ENCODE results near the gene PLK3.
"Not testable (repeated sequence)": the region's sequence is repeated elsewhere in the genome, so short reads cannot be mapped to it uniquely, and the experiment has no call there.

Gene PLK3

GRCh38 chr1:44828003-44828651 lies 27.9 kb downstream of the PLK3 start:
- no peak for DNase-seq (ENCODE audit: low read depth)

GRCh38 chr1:44828841-44829440 lies 28.8 kb downstream of the PLK3 start:
- DNase-seq (ENCODE audit: low read depth): no peak

- no peak for DNase-seq (ENCODE audit: low read depth)
These were observed 29.6 kb downstream of the PLK3 start for GRCh38 chr1:44829506-44830384.

- no peak for DNase-seq (ENCODE audit: low read depth)
These were observed 30.7 kb downstream of the PLK3 start for GRCh38 chr1:44830900-44831304.

GRCh38 chr1:44831516-44831915 lies 31.3 kb downstream of the PLK3 start:
- no peak for DNase-seq (ENCODE audit: low read depth)

GRCh38 chr1:44832056-44832705 lies 32.0 kb downstream of the PLK3 start:
- DNase-seq (ENCODE audit: low read depth): no peak

GRCh38 chr1:44834328-44834727 lies 34.2 kb downstream of the PLK3 start:
- no peak for DNase-seq (ENCODE audit: low read depth)

GRCh38 chr1:44835738-44836675 lies 35.8 kb downstream of the PLK3 start:
- DNase-seq (ENCODE audit: low read depth): peak; percentile 87

- not testable (repeated sequence) for DNase-seq (ENCODE audit: low read depth)
These were observed 38.1 kb downstream of the PLK3 start for GRCh38 chr1:44838294-44838693.

- no peak for DNase-seq (ENCODE audit: low read depth)
These were observed 39.4 kb downstream of the PLK3 start for GRCh38 chr1:44839576-44839975.

- DNase-seq (ENCODE audit: low read depth): no peak
These were observed 42.3 kb downstream of the PLK3 start for GRCh38 chr1:44842486-44842861.

- DNase-seq (ENCODE audit: low read depth): peak; percentile 64
These were observed 42.9 kb downstream of the PLK3 start, which contains the start of gene PTCH2 for GRCh38 chr1:44842862-44843655. PTCH2 (minus strand) TSS chr1:44843253; CDS start chr1:44842932, 321 bp downstream.

GRCh38 chr1:44846985-44847384 lies 46.8 kb downstream of the PLK3 start:
- no peak for DNase-seq (ENCODE audit: low read depth)

GRCh38 chr1:44847845-44848244 lies 47.7 kb downstream of the PLK3 start:
- no peak for DNase-seq (ENCODE audit: low read depth)

- no peak for DNase-seq (ENCODE audit: low read depth)
These were observed 48.4 kb downstream of the PLK3 start for GRCh38 chr1:44848456-44849181.

GRCh38 chr1:44849575-44850132 lies 49.5 kb downstream of the PLK3 start:
- DNase-seq (ENCODE audit: low read depth): no peak

- no peak for DNase-seq (ENCODE audit: low read depth)
These were observed 51.1 kb downstream of the PLK3 start for GRCh38 chr1:44851308-44851707.

- DNase-seq (ENCODE audit: low read depth): no peak
These were observed 53.0 kb downstream of the PLK3 start for GRCh38 chr1:44853201-44853600.

GRCh38 chr1:44854970-44855369 lies 54.8 kb downstream of the PLK3 start:
- no peak for DNase-seq (ENCODE audit: low read depth)
